GM12892 (cell line): ENCODE data around the gene OR2AT4.

Experiments
- POLR2A ChIP-seq: IDR thresholded peaks from 2 replicates; pipeline ENCODE4 v1.6.1; 2011; ENCODE audit warnings: low read depth, low read length, control low read depth
- POLR2AphosphoS5 ChIP-seq: IDR thresholded peaks from 2 replicates; pipeline ENCODE4 v1.6.1; 2011; ENCODE audit warnings: low read depth, low read length, control low read depth

DNA sequence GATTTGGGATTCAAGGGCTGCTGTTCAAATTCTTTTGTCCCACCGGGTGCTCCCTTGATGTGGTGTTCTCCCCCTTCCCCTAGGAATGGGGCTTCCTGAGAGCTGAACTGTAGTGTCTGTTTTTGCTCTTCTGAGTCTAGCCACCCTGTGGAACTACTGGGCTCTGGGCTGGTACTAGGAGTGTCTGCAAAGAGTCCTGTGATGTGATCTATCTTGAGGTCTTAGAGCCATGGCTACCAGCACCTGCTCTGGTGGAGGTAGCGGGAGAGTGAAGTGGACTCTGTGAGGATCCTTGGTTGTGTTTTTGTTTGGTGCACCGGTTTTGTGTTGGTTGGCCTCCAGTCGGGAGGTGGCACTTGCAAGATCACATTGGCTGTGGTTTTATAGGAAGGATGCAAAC is 46.2 kb downstream of the OR2AT4 start:
- TF ChIP-seq POLR2AphosphoS5, result no peak
- TF ChIP-seq POLR2A, result no peak
